Stimulated activated memory B cell treated with anti-CD40 and anti-IgM and Interleukin-4, amounts not matched to agents 10 μg/mL and 1 μg/mL and 100 μg/mL, for 72 hours (primary cell): Measurements from ENCODE around the gene TRPM7.
A peak's percentile ranks its signal among the peaks of the same experiment; 100 is the strongest.
"Not testable (repeated sequence)": the region's sequence is repeated elsewhere in the genome, so short reads cannot be mapped to it uniquely, and the experiment has no call there.

Experiments used
- ATAC-seq: fragments of 150-1000 bp; cut with Tn5 transposase; 2 replicates; pipeline ENCODE4 v1.10.0; 2021
- H3K27ac Mint-ChIP-seq: one replicate; pipeline ENCODE4 v1.8.0; 2022; ENCODE audit warnings: mild to moderate bottlenecking, mixed read lengths
- H3K27me3 Mint-ChIP-seq: one replicate; pipeline ENCODE4 v1.8.0; 2022; ENCODE audit warnings: mixed read lengths
- H3K36me3 Mint-ChIP-seq: one replicate; pipeline ENCODE4 v1.8.0; 2022; ENCODE audit warnings: mixed read lengths
- H3K4me1 Mint-ChIP-seq: one replicate; pipeline ENCODE4 v1.8.0; 2022; ENCODE audit warnings: mixed read lengths
- H3K4me3 Mint-ChIP-seq: one replicate; pipeline ENCODE4 v1.8.0; 2022; ENCODE audit warnings: mild to moderate bottlenecking, moderate library complexity, mixed read lengths
- H3K9me3 Mint-ChIP-seq: one replicate; pipeline ENCODE4 v1.8.0; 2022; ENCODE audit warnings: mixed read lengths

The TRPM7 gene

GRCh38 chr15:50686469-50687301 lies at the start of gene TRPM7:
Gene TRPM7 (minus strand): TSS chr15:50686797. CDS start chr15:50686533, 264 bp downstream.
- peak; percentile 96 for ATAC-seq
- H3K4me1 Mint-ChIP-seq: peaks cover 52% of the 10 kb centered on the region
- peak within 1 kb of the TSS; percentile 99 for H3K27ac Mint-ChIP-seq
- H3K4me3 Mint-ChIP-seq: peak within 1 kb of the TSS; percentile 99
- H3K9me3 Mint-ChIP-seq: no peaks in the 10 kb centered on the region
- peaks cover 24% of the 10 kb centered on the region for H3K36me3 Mint-ChIP-seq
- no peaks in the 10 kb centered on the region for H3K27me3 Mint-ChIP-seq

GRCh38 chr15:50735156-50735555 lies 48.6 kb upstream of the TRPM7 start:
- H3K27ac Mint-ChIP-seq: no peak overlapping the region
- H3K36me3 Mint-ChIP-seq: peaks cover 55% of the 10 kb centered on the region
- no peak for ATAC-seq
- H3K4me1 Mint-ChIP-seq: no peaks in the 10 kb centered on the region
- H3K9me3 Mint-ChIP-seq: no peaks in the 10 kb centered on the region
- H3K27me3 Mint-ChIP-seq: no peaks in the 10 kb centered on the region
- no peak overlapping the region for H3K4me3 Mint-ChIP-seq

- Mint-ChIP-seq H3K4me1 (no peaks in the 10 kb centered on the region), H3K36me3 (peaks cover 39% of the 10 kb centered on the region), H3K9me3 (no peaks in the 10 kb centered on the region), H3K4me3 (no peak overlapping the region), H3K27me3 (no peaks in the 10 kb centered on the region), H3K27ac (no peak overlapping the region)
- ATAC-seq: no peak
These were observed 39.7 kb upstream of the TRPM7 start for GRCh38 chr15:50726315-50726714.

GRCh38 chr15:50718700-50719125 lies 32.1 kb upstream of the TRPM7 start:
- H3K36me3 Mint-ChIP-seq: peaks cover 38% of the 10 kb centered on the region
- no peak for ATAC-seq
- no peaks in the 10 kb centered on the region for H3K4me1 Mint-ChIP-seq
- H3K4me3 Mint-ChIP-seq: no peak overlapping the region
- no peaks in the 10 kb centered on the region for H3K27me3 Mint-ChIP-seq
- no peaks in the 10 kb centered on the region for H3K9me3 Mint-ChIP-seq
- H3K27ac Mint-ChIP-seq: no peak overlapping the region

GRCh38 chr15:50712018-50712417 lies 25.4 kb upstream of the TRPM7 start:
- no peaks in the 10 kb centered on the region for H3K27me3 Mint-ChIP-seq
- peak overlapping the region; percentile 5 for H3K27ac Mint-ChIP-seq
- ATAC-seq: no peak
- H3K9me3 Mint-ChIP-seq: no peaks in the 10 kb centered on the region
- peaks cover 4% of the 10 kb centered on the region for H3K36me3 Mint-ChIP-seq
- H3K4me1 Mint-ChIP-seq: no peaks in the 10 kb centered on the region
- no peak overlapping the region for H3K4me3 Mint-ChIP-seq

- no peak for ATAC-seq
- Mint-ChIP-seq H3K4me3 (no peak overlapping the region), H3K27me3 (no peaks in the 10 kb centered on the region), H3K9me3 (no peaks in the 10 kb centered on the region), H3K4me1 (no peaks in the 10 kb centered on the region), H3K36me3 (peaks cover 6% of the 10 kb centered on the region), H3K27ac (no peak overlapping the region)
These were observed 24.0 kb upstream of the TRPM7 start for GRCh38 chr15:50710585-50710984.

GRCh38 chr15:50707878-50708427 lies 21.4 kb upstream of the TRPM7 start:
- no peaks in the 10 kb centered on the region for H3K27me3 Mint-ChIP-seq
- no peaks in the 10 kb centered on the region for H3K4me1 Mint-ChIP-seq
- H3K9me3 Mint-ChIP-seq: no peaks in the 10 kb centered on the region
- no peak overlapping the region for H3K27ac Mint-ChIP-seq
- H3K4me3 Mint-ChIP-seq: no peak overlapping the region
- ATAC-seq: no peak
- H3K36me3 Mint-ChIP-seq: peaks cover 6% of the 10 kb centered on the region

GRCh38 chr15:50702762-50703334 lies 16.3 kb upstream of the TRPM7 start:
- Mint-ChIP-seq H3K36me3 (peaks cover 16% of the 10 kb centered on the region), H3K9me3 (no peaks in the 10 kb centered on the region), H3K27me3 (no peaks in the 10 kb centered on the region), H3K4me1 (no peaks in the 10 kb centered on the region), H3K4me3 (no peak overlapping the region), H3K27ac (no peak overlapping the region)
- ATAC-seq: no peak

- no peaks in the 10 kb centered on the region for H3K9me3 Mint-ChIP-seq
- H3K4me1 Mint-ChIP-seq: peaks cover 4% of the 10 kb centered on the region
- no peaks in the 10 kb centered on the region for H3K27me3 Mint-ChIP-seq
- peaks cover 11% of the 10 kb centered on the region for H3K36me3 Mint-ChIP-seq
- no peak overlapping the region for H3K27ac Mint-ChIP-seq
- ATAC-seq: no peak
- H3K4me3 Mint-ChIP-seq: no peak overlapping the region
These were observed 11.5 kb upstream of the TRPM7 start for GRCh38 chr15:50698101-50698500.

- Mint-ChIP-seq H3K27me3 (no peaks in the 10 kb centered on the region), H3K4me3 (no peak overlapping the region), H3K4me1 (peaks cover 4% of the 10 kb centered on the region), H3K36me3 (peaks cover 11% of the 10 kb centered on the region), H3K27ac (no peak overlapping the region), H3K9me3 (no peaks in the 10 kb centered on the region)
- ATAC-seq: no peak
These were observed 10.7 kb upstream of the TRPM7 start for GRCh38 chr15:50697109-50697797.

GRCh38 chr15:50694634-50695165 lies 8.1 kb upstream of the TRPM7 start:
- H3K4me3 Mint-ChIP-seq, H3K27me3 Mint-ChIP-seq, H3K9me3 Mint-ChIP-seq, H3K4me1 Mint-ChIP-seq, H3K36me3 Mint-ChIP-seq, ATAC-seq, H3K27ac Mint-ChIP-seq: not testable (repeated sequence)

GRCh38 chr15:50687302-50687902 lies 805 bp upstream of the TRPM7 start:
- Mint-ChIP-seq H3K36me3 (peaks cover 23% of the 10 kb centered on the region), H3K4me1 (peaks cover 49% of the 10 kb centered on the region), H3K27ac (peak overlapping the region; percentile 99), H3K4me3 (peak overlapping the region; percentile 99), H3K27me3 (no peaks in the 10 kb centered on the region), H3K9me3 (no peaks in the 10 kb centered on the region)
- no peak for ATAC-seq

- Mint-ChIP-seq H3K4me3 (peak overlapping the region; percentile 99), H3K36me3 (peaks cover 31% of the 10 kb centered on the region), H3K27ac (peak overlapping the region; percentile 99), H3K9me3 (no peaks in the 10 kb centered on the region), H3K4me1 (peaks cover 58% of the 10 kb centered on the region), H3K27me3 (no peaks in the 10 kb centered on the region)
- peak; percentile 76 for ATAC-seq
These were observed 575 bp downstream of the TRPM7 start for GRCh38 chr15:50685976-50686468.

- Mint-ChIP-seq H3K27me3 (no peaks in the 10 kb centered on the region), H3K27ac (peak overlapping the region; percentile 99), H3K9me3 (no peaks in the 10 kb centered on the region), H3K36me3 (peaks cover 33% of the 10 kb centered on the region), H3K4me1 (peaks cover 60% of the 10 kb centered on the region), H3K4me3 (peak overlapping the region; percentile 99)
- no peak for ATAC-seq
These were observed 1.2 kb downstream of the TRPM7 start for GRCh38 chr15:50685191-50685975.
